OCI-LY7 (cell line): ENCODE results near the gene TMEM131L.

ENCODE experiments used
- EZH2phosphoT487 ChIP-seq: fragments of 200-600 bp; sonication (generic); IDR thresholded peaks from 2 replicates; pipeline ENCODE4 v1.6.1; 2018; ENCODE audit warnings: low read depth, borderline replicate concordance, mild to moderate bottlenecking, mixed run types, antibody characterized with exemption, low read length, moderate library complexity, mixed read lengths
- TF ChIP-seq, protein P1 (sequence below): fragments of 200-600 bp; sonication (generic); conservative IDR thresholded peaks from 2 replicates; pipeline ENCODE4 v1.5.1; 2014; ENCODE audit warnings: mild to moderate bottlenecking, antibody characterized with exemption, low read length, moderate library complexity, mixed read lengths

GRCh38 chr4:153538487-153539357 lies 72.6 kb downstream of the TMEM131L start:
- TF ChIP-seq, protein P1, sequence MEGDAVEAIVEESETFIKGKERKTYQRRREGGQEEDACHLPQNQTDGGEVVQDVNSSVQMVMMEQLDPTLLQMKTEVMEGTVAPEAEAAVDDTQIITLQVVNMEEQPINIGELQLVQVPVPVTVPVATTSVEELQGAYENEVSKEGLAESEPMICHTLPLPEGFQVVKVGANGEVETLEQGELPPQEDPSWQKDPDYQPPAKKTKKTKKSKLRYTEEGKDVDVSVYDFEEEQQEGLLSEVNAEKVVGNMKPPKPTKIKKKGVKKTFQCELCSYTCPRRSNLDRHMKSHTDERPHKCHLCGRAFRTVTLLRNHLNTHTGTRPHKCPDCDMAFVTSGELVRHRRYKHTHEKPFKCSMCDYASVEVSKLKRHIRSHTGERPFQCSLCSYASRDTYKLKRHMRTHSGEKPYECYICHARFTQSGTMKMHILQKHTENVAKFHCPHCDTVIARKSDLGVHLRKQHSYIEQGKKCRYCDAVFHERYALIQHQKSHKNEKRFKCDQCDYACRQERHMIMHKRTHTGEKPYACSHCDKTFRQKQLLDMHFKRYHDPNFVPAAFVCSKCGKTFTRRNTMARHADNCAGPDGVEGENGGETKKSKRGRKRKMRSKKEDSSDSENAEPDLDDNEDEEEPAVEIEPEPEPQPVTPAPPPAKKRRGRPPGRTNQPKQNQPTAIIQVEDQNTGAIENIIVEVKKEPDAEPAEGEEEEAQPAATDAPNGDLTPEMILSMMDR, result no peak
- TF ChIP-seq EZH2phosphoT487, result no peak
